ENCODE results near the gene ADGRL2.
"Not testable (repeated sequence)": the region's sequence is repeated elsewhere in the genome, so short reads cannot be mapped to it uniquely, and the experiment has no call there.

ADGRL2 gene

GRCh38 chr1:81850495-81850894, 49.8 kb downstream of the ADGRL2 start:
- DNase-seq = no peak

GRCh38 chr1:81851217-81851616, 50.5 kb downstream of the ADGRL2 start:
- no peak for DNase-seq

GRCh38 chr1:81852961-81853360, 52.2 kb downstream of the ADGRL2 start:
- no peak for DNase-seq

- no peak for DNase-seq
Measured at GRCh38 chr1:81867235-81867634, 66.5 kb downstream of the ADGRL2 start.

- DNase-seq = no peak
Measured at GRCh38 chr1:81869307-81869706, 68.6 kb downstream of the ADGRL2 start.

- DNase-seq = not testable (repeated sequence)
Measured at GRCh38 chr1:81871091-81871490, 70.4 kb downstream of the ADGRL2 start.

- no peak for DNase-seq
Measured at GRCh38 chr1:81873946-81874345, 73.2 kb downstream of the ADGRL2 start.

- DNase-seq = no peak
Measured at GRCh38 chr1:81874461-81874860, 73.7 kb downstream of the ADGRL2 start.

- DNase-seq = no peak
Measured at GRCh38 chr1:81874940-81875339, 74.2 kb downstream of the ADGRL2 start.

GRCh38 chr1:81876901-81877733, 76.4 kb downstream of the ADGRL2 start:
- DNase-seq = no peak

- DNase-seq = no peak
Measured at GRCh38 chr1:81877940-81878339, 77.2 kb downstream of the ADGRL2 start.

- DNase-seq = no peak
Measured at GRCh38 chr1:81878538-81878937, 77.8 kb downstream of the ADGRL2 start.

GRCh38 chr1:81880781-81881180, 80.0 kb downstream of the ADGRL2 start:
- DNase-seq = no peak

- DNase-seq = no peak
Measured at GRCh38 chr1:81885291-81885690, 84.6 kb downstream of the ADGRL2 start.

GRCh38 chr1:81886292-81886691, 85.6 kb downstream of the ADGRL2 start:
- DNase-seq = not testable (repeated sequence)

GRCh38 chr1:81887421-81888144, 86.8 kb downstream of the ADGRL2 start:
- no peak for DNase-seq

- no peak for DNase-seq
Measured at GRCh38 chr1:81889166-81889565, 88.4 kb downstream of the ADGRL2 start.

GRCh38 chr1:81894867-81895266, 94.1 kb downstream of the ADGRL2 start:
- no peak for DNase-seq

- DNase-seq = no peak
Measured at GRCh38 chr1:81899214-81899821, 98.6 kb downstream of the ADGRL2 start.

GRCh38 chr1:81907575-81907974, 106.8 kb downstream of the ADGRL2 start:
- no peak for DNase-seq

GRCh38 chr1:81912383-81912782, 111.6 kb downstream of the ADGRL2 start:
- DNase-seq = peak; percentile 18

- DNase-seq = no peak
Measured at GRCh38 chr1:81915937-81916336, 115.2 kb downstream of the ADGRL2 start.

GRCh38 chr1:81920245-81920740, 119.6 kb downstream of the ADGRL2 start:
- no peak for DNase-seq

- no peak for DNase-seq
Measured at GRCh38 chr1:81920886-81921285, 120.2 kb downstream of the ADGRL2 start.
